Nephron (organoid): ENCODE results near the gene YWHAG.
"Not testable (repeated sequence)": the region's sequence is repeated elsewhere in the genome, so short reads cannot be mapped to it uniquely, and the experiment has no call there.

Experiments
- H3K27ac Mint-ChIP-seq, 3 experiments: 2 replicates each; pipeline ENCODE4 v1.8.0; 2020; ENCODE audit warnings: mixed read lengths in 3 of 3, mild to moderate bottlenecking in 2 of 3, moderate library complexity in 1 of 3
- H3K27me3 Mint-ChIP-seq: 2 replicates; pipeline ENCODE4 v1.8.0; 2021; ENCODE audit warnings: low read depth, mild to moderate bottlenecking, moderate library complexity, mixed read lengths
- H3K36me3 Mint-ChIP-seq: 2 replicates; pipeline ENCODE4 v1.8.0; 2020; ENCODE audit warnings: low read depth, mixed read lengths
- H3K4me1 Mint-ChIP-seq: 2 replicates; pipeline ENCODE4 v1.8.0; 2020; ENCODE audit warnings: mixed read lengths
- H3K4me3 Mint-ChIP-seq, 3 experiments: 2 replicates each; pipeline ENCODE4 v1.8.0; 2020; ENCODE audit warnings: mild to moderate bottlenecking in 3 of 3, mixed read lengths in 3 of 3, moderate library complexity in 2 of 3
- H3K9me3 Mint-ChIP-seq: 2 replicates; pipeline ENCODE4 v1.8.0; 2020; ENCODE audit warnings: mixed read lengths
- TF ChIP-seq, protein P1 (sequence below), 3 experiments: fragments of 200-600 bp; sonication (generic); IDR thresholded peaks; one replicate each; pipeline ENCODE4 v1.5.0; 2021; ENCODE audit warnings: antibody characterized with exemption in 3 of 3; ENCODE audit not compliant: unreplicated experiment in 3 of 3

Gene YWHAG

DNA sequence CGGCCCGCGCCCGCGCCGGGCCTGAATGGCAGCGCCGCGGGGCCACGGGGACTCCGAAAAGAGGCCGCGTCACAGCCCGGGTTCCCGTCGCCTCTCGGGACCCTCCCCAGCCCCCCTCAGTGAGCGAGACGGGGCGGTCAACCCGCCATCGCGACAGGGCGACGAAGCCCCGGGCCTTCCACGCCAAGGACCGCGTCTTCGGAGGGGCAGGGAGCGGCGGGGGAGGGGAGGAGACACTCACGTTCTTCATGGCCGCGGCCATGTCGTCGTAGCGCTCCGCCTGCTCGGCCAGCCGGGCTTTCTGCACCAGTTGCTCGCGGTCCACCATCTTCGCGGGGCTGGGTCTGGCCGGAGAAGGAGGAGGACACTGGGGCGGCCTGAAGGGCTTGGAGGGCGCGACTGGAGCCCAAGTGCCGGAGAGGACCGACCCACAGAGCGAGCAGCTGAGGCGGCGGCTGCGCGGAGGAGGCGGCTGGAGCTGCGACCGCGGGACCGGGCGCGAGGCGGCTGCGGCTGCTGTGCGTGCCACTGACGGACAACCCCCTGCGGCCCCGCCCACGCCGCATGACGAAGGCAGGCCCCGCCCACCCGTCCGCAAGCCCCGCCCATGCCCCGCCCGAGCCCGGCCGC, at the start of gene YWHAG:
YWHAG (minus strand) TSS at position 511 of the 630 bp plus-strand sequence; CDS start at position 328, 183 bp downstream.
- Mint-ChIP-seq H3K27ac (peak within 1 kb of the TSS; percentile 94 to 98 (median 97)), H3K4me3 (peak within 1 kb of the TSS; percentile 96 to 99 (median 97)), H3K4me1 (peaks cover 49% of the 10 kb centered on the region), H3K27me3 (no peaks in the 10 kb centered on the region), H3K9me3 (no peaks in the 10 kb centered on the region), H3K36me3 (peaks cover 31% of the 10 kb centered on the region)
- TF ChIP-seq, protein P1, sequence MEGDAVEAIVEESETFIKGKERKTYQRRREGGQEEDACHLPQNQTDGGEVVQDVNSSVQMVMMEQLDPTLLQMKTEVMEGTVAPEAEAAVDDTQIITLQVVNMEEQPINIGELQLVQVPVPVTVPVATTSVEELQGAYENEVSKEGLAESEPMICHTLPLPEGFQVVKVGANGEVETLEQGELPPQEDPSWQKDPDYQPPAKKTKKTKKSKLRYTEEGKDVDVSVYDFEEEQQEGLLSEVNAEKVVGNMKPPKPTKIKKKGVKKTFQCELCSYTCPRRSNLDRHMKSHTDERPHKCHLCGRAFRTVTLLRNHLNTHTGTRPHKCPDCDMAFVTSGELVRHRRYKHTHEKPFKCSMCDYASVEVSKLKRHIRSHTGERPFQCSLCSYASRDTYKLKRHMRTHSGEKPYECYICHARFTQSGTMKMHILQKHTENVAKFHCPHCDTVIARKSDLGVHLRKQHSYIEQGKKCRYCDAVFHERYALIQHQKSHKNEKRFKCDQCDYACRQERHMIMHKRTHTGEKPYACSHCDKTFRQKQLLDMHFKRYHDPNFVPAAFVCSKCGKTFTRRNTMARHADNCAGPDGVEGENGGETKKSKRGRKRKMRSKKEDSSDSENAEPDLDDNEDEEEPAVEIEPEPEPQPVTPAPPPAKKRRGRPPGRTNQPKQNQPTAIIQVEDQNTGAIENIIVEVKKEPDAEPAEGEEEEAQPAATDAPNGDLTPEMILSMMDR (IDR thresholded peaks at IDR 0.05; ENCODE audit: unreplicated experiment in 3 of 3): no peak

DNA sequence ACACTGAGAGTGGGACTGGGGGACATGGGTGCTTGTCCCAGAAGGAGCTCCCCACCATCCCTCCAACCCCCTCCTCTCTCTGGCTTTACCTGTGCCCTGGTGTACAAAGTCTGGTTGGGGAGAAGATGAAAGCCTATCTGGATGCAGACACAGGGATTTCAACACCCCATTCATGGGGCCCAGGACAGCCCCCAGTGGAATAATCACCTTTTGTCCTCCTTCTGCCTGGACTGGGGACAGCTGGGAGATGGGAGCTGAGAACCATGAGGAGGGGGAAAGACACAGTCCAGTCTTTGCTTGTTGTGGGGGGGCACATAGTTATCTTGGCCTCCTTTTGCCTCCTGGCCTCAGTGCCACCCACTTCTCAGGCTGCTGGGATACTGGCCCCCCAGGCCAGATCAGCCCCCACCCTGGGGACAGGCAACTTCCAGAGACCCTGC, 49.4 kb upstream of the YWHAG start:
- H3K27me3 Mint-ChIP-seq: peaks cover 14% of the 10 kb centered on the region
- peaks cover 23% of the 10 kb centered on the region for H3K4me1 Mint-ChIP-seq
- TF ChIP-seq, protein P1 (IDR thresholded peaks at IDR 0.05; ENCODE audit: unreplicated experiment in 3 of 3): no peak

DNA sequence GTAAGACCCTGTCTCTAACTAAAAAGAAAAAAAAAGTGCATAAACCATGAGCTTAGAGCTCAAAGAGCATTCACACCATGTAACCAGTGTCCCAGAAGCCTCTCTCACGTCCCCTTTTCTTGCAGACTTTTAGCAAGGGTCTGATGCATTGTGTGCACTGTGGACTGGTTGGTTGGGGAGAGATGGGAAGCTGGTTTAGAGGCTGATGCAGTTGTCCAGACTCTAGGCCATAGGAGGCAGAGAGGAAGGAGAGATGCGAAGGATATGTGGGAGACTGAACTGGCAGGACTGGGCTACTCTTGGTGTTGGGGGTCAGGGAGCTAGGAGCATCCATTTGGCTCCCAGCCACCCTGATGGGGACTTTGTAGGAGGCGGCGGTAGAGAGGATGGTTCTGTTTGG, 48.9 kb upstream of the YWHAG start:
- peaks cover 23% of the 10 kb centered on the region for H3K4me1 Mint-ChIP-seq
- H3K36me3 Mint-ChIP-seq: no peaks in the 10 kb centered on the region
- peak overlapping the region in 2 of 3 experiments; percentile 28 to 33 for H3K4me3 Mint-ChIP-seq
- no peak overlapping the region for H3K27ac Mint-ChIP-seq
- peaks cover 14% of the 10 kb centered on the region for H3K27me3 Mint-ChIP-seq
- TF ChIP-seq, protein P1 (IDR thresholded peaks at IDR 0.05; ENCODE audit: unreplicated experiment in 3 of 3): no peak
- no peaks in the 10 kb centered on the region for H3K9me3 Mint-ChIP-seq

More for the DNA sequence above, 49.4 kb upstream of the YWHAG start:
- no peaks in the 10 kb centered on the region for H3K36me3 Mint-ChIP-seq
- peak overlapping the region in 1 of 3 experiments; percentile 28 for H3K4me3 Mint-ChIP-seq
- H3K27ac Mint-ChIP-seq: no peak overlapping the region
- H3K9me3 Mint-ChIP-seq: no peaks in the 10 kb centered on the region

DNA sequence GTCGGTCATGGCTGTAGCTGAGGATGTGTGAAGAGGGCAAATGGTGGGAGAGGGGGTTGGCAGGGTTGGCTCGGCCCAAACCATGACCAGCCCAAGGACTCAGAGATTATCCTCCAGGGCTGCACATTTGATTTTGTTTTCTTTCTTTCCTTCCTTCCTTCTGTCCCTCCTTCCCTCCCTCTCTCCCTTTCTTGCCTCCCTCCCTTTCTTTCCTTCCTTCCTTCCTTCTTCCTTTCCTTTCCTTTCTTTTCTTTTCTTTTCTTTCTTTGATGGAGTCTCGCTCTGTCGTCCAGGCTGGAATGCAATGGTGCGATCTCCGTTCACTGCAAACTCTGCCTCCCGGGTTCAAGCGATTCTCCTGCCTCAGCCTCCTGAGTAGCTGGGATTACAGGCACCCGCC, 46.9 kb upstream of the YWHAG start:
- TF ChIP-seq, protein P1 (IDR thresholded peaks at IDR 0.05; ENCODE audit: unreplicated experiment in 3 of 3): no peak
- no peaks in the 10 kb centered on the region for H3K36me3 Mint-ChIP-seq
- no peaks in the 10 kb centered on the region for H3K9me3 Mint-ChIP-seq
- H3K27ac Mint-ChIP-seq: no peak overlapping the region
- peaks cover 14% of the 10 kb centered on the region for H3K27me3 Mint-ChIP-seq
- H3K4me1 Mint-ChIP-seq: peaks cover 15% of the 10 kb centered on the region
- H3K4me3 Mint-ChIP-seq: no peak overlapping the region

DNA sequence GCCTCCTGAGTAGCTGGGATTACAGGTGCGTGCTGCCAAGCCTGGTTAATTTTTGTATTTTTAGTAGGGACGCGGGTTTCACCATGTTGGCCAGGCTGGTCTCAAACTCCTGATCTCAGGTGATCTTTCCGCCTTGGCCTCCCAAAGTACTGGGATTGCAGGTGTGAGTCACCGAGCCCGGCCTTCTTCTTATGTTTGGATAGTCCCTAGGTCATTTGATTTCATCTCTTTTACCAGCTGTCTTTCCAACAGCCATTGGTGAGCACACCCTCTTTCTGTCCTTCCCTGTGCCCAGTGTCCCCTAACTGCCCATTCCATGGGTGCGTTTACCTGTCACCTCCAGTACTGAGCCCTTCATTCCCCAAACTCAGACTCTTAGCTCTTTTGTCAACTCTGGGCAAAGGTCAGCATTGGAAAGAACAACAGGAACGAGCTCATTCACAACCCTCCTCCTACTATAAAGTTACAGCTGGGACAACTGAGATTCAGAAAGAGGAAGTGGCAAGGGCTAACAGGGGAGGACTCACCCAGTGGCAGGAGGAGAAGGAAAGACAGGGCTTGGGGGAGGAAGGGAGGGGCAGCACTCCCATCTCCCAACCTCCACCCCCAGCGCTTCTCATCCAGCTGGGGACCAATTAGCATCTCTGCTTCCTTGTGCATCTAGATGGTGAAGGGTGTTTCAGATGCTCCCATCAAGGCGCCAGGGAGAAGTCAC, 45.1 kb upstream of the YWHAG start:
- TF ChIP-seq, protein P1 (IDR thresholded peaks at IDR 0.05; ENCODE audit: unreplicated experiment in 3 of 3): no peak
- Mint-ChIP-seq H3K4me3 (no peak overlapping the region), H3K9me3 (no peaks in the 10 kb centered on the region), H3K4me1 (peaks cover 10% of the 10 kb centered on the region), H3K27ac (no peak overlapping the region), H3K27me3 (peaks cover 14% of the 10 kb centered on the region), H3K36me3 (no peaks in the 10 kb centered on the region)

DNA sequence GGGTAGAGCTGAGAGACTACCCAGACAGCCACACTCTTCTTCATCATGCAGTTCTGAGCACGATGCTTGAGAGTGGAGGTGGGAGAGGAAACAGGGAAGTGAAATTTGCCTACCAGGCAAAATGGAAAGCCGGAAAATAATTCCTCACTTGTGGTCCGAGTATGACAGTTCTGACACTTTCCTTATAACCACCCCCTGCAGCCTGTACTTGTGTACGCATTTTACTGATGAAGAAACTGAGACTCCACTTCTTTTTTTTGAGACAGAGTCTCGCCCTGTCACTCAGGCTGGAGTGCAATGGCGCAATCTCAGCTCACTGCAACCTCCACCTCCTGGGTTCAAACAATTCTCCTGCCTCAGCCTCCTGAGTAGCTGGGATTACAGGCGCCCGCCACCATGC, 44.3 kb upstream of the YWHAG start:
- not testable (repeated sequence) for H3K9me3 Mint-ChIP-seq, H3K4me1 Mint-ChIP-seq, H3K4me3 Mint-ChIP-seq, H3K27ac Mint-ChIP-seq, H3K36me3 Mint-ChIP-seq
- H3K27me3 Mint-ChIP-seq: peaks cover 12% of the 10 kb centered on the region
